Effector memory CD4-positive, alpha-beta T cell (primary cell): ENCODE data around the gene SCARF2.

Experiments
- DNase-seq, 3 donors: peaks; one replicate each; pipeline ENCODE4 v3.0.0-alpha.2; 2020
- H3K27ac ChIP-seq: 2 replicates; pipeline ENCODE4 v1.7.0; 2013; ENCODE audit warnings: mild to moderate bottlenecking, low read length, moderate library complexity; ENCODE audit not compliant: insufficient read depth, poor library complexity, severe bottlenecking
- H3K27me3 ChIP-seq: replicated peaks from 2 replicates; pipeline ENCODE4 v1.7.0; 2013; ENCODE audit warnings: mild to moderate bottlenecking, low read length; ENCODE audit not compliant: insufficient read depth, control insufficient read depth, poor library complexity, severe bottlenecking
- H3K36me3 ChIP-seq: 2 replicates; pipeline ENCODE4 v1.7.0; 2013; ENCODE audit warnings: mild to moderate bottlenecking, low read length, moderate library complexity; ENCODE audit not compliant: control insufficient read depth, insufficient read depth
- H3K4me1 ChIP-seq: 2 replicates; pipeline ENCODE4 v1.7.0; 2013; ENCODE audit warnings: low read length, mild to moderate bottlenecking; ENCODE audit not compliant: control insufficient read depth, insufficient read depth, poor library complexity, severe bottlenecking
- H3K4me3 ChIP-seq: 2 replicates; pipeline ENCODE4 v1.7.0; 2013; ENCODE audit warnings: low read length, low read depth, mild to moderate bottlenecking; ENCODE audit not compliant: insufficient read depth, poor library complexity, severe bottlenecking
- H3K9me3 ChIP-seq: 2 replicates; pipeline ENCODE4 v1.7.0; 2013; ENCODE audit warnings: mild to moderate bottlenecking, low read length, moderate library complexity; ENCODE audit not compliant: control insufficient read depth

Gene SCARF2

GRCh38 chr22:20428496-20429253 lies 8.9 kb downstream of the SCARF2 start:
- Histone ChIP-seq H3K27me3 (no peaks in the 10 kb centered on the region), H3K4me1 (peaks cover 38% of the 10 kb centered on the region), H3K4me3 (peak overlapping the region; percentile 77)

GRCh38 chr22:20427945-20428417 lies 9.6 kb downstream of the SCARF2 start:
- H3K36me3 ChIP-seq = no peaks in the 10 kb centered on the region
- H3K27me3 ChIP-seq = no peaks in the 10 kb centered on the region
- H3K4me3 ChIP-seq = no peak overlapping the region
- DNase-seq = no peak
- H3K27ac ChIP-seq = no peak overlapping the region
- H3K4me1 ChIP-seq = peaks cover 38% of the 10 kb centered on the region
- H3K9me3 ChIP-seq = no peaks in the 10 kb centered on the region

More at GRCh38 chr22:20428496-20429253, 8.9 kb downstream of the SCARF2 start:
- Histone ChIP-seq H3K27ac (no peak overlapping the region), H3K36me3 (no peaks in the 10 kb centered on the region), H3K9me3 (no peaks in the 10 kb centered on the region)
- DNase-seq = no peak

- Histone ChIP-seq H3K36me3 (no peaks in the 10 kb centered on the region), H3K27ac (no peak overlapping the region), H3K9me3 (no peaks in the 10 kb centered on the region), H3K27me3 (no peaks in the 10 kb centered on the region), H3K4me3 (no peak overlapping the region), H3K4me1 (peaks cover 38% of the 10 kb centered on the region)
- DNase-seq = no peak
Observed at GRCh38 chr22:20427104-20427944, 10.3 kb downstream of the SCARF2 start.

GRCh38 chr22:20426259-20426615 lies 11.4 kb downstream of the SCARF2 start:
- Histone ChIP-seq H3K4me1 (peaks cover 32% of the 10 kb centered on the region), H3K36me3 (no peaks in the 10 kb centered on the region), H3K9me3 (no peaks in the 10 kb centered on the region), H3K27ac (no peak overlapping the region), H3K4me3 (peak overlapping the region; percentile 54), H3K27me3 (no peaks in the 10 kb centered on the region)
- no peak for DNase-seq

- Histone ChIP-seq H3K27ac (no peak overlapping the region), H3K36me3 (no peaks in the 10 kb centered on the region), H3K4me3 (peak overlapping the region; percentile 54), H3K4me1 (peaks cover 27% of the 10 kb centered on the region), H3K27me3 (no peaks in the 10 kb centered on the region), H3K9me3 (no peaks in the 10 kb centered on the region)
- no peak for DNase-seq
Observed at GRCh38 chr22:20425566-20426258, 11.9 kb downstream of the SCARF2 start.

- Histone ChIP-seq H3K27me3 (no peaks in the 10 kb centered on the region), H3K36me3 (no peaks in the 10 kb centered on the region), H3K4me1 (peaks cover 21% of the 10 kb centered on the region), H3K27ac (no peak overlapping the region), H3K9me3 (no peaks in the 10 kb centered on the region), H3K4me3 (no peak overlapping the region)
- DNase-seq = no peak
Observed at GRCh38 chr22:20424932-20425565, 12.6 kb downstream of the SCARF2 start.

GRCh38 chr22:20424568-20424931 lies 13.1 kb downstream of the SCARF2 start:
- Histone ChIP-seq H3K4me3 (no peak overlapping the region), H3K36me3 (no peaks in the 10 kb centered on the region), H3K27ac (no peak overlapping the region), H3K27me3 (no peaks in the 10 kb centered on the region), H3K9me3 (no peaks in the 10 kb centered on the region), H3K4me1 (peaks cover 16% of the 10 kb centered on the region)
- no peak for DNase-seq

- no peaks in the 10 kb centered on the region for H3K27me3 ChIP-seq
- no peak for DNase-seq
- no peaks in the 10 kb centered on the region for H3K9me3 ChIP-seq
- H3K4me3 ChIP-seq = no peak overlapping the region
- peaks cover 14% of the 10 kb centered on the region for H3K4me1 ChIP-seq
- H3K27ac ChIP-seq = no peak overlapping the region
- no peaks in the 10 kb centered on the region for H3K36me3 ChIP-seq
Observed at GRCh38 chr22:20423906-20424551, 13.6 kb downstream of the SCARF2 start.
